Measurements from ENCODE around the gene CNOT3.

CNOT3 gene

DNA sequence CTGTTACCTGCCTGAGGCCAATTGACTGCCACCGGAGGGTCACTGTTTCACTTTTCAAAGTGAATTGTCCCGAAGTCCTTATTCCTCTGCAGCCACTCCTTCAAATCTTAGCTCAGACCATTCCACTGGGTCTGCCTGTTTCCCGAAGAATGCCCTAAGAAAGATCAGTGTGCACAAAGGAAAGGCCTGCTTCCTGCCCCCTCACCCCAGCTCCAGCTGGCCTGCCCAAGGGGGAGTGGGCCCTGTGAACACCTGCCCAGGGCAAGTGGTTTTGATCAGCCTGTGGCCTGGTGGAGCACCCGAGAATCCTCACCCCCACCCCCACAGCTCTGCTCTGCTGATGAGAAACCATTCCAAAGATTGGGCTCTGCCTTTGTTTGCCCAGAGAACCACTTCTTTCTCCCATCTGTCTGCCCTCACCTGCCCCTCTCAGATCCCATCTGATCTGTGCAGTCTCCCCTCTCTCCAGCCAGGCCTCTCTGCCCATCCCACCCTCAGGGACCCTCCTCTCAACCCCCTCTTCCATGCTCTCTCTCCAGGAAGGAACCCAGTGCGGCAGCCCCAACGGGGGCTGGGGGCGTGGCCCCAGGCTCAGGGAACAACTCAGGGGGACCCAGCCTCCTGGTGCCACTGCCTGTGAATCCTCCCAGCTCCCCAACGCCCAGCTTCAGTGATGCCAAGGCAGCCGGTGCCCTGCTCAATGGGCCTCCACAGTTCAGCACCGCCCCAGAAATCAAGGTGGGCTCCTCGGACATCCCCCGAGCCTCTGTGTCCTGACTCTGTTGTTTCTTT lies 11.7 kb downstream of the CNOT3 start:
- DNase-seq (ENCODE audit: low read depth) = no peak

GRCh38 chr19:54151362-54152035 lies 13.9 kb downstream of the CNOT3 start:
- no peak for DNase-seq (ENCODE audit: low read depth)

GRCh38 chr19:54152267-54152666 lies 14.7 kb downstream of the CNOT3 start:
- DNase-seq (ENCODE audit: low read depth) = no peak

DNA sequence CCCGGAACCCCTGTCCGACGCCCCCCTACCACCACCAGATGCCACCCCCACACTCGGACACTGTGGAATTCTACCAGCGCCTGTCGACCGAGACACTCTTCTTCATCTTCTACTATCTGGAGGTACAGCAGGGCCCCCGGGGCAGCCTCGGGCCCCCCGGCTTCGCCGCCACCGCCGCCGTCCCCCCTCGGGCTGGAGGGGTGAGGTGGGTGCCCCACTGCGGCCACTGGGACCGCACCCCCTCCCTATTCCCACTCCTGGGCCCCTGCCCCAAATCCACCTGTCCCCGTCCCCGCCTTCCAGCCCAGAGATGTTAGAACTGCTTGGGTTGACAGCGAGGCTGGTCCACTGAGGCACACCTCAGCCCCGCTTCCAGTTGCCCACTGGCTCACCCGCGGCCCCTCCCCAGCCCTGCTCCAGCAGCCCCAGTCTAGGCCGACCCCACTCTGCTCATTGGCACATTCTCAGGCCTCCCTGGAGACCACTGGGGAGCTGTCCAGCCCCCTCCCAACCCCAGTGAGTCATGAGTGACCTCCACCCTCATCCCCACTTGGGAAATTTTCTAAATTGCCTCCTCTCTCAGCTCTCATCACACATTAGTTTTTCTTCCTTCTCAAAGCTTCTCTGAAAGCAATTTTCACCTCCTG lies 15.4 kb downstream of the CNOT3 start:
- DNase-seq (ENCODE audit: low read depth) = no peak

DNA sequence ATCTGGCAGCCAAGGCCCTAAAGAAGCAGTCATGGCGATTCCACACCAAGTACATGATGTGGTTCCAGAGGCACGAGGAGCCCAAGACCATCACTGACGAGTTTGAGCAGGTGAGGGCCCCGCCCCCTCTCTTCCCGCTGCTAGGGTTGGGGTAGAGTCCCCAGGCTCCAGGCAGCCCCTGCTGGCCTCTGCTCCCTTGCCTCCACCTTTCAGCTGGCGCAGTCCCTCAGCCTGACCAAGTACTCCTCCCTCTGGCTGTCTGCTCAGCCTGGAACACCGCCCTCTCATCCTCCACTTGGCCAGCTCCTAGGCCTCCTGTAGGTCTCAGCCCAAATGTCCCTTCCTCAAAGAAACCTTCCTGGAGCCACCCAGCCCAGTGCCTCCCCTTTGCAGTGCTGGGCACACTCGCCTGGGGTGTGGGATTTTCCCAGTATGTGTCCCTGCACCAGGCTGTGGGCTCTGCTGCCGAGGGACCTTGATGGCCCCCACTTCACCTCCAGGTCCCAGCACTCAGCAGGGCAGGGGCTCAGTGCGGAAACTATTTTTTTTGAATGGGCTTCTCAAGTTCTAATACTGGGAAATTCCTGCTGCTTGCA lies 16.3 kb downstream of the CNOT3 start:
- DNase-seq (ENCODE audit: low read depth) = no peak

GRCh38 chr19:54154603-54155345 lies 17.2 kb downstream of the CNOT3 start:
- no peak for DNase-seq (ENCODE audit: low read depth)

DNA sequence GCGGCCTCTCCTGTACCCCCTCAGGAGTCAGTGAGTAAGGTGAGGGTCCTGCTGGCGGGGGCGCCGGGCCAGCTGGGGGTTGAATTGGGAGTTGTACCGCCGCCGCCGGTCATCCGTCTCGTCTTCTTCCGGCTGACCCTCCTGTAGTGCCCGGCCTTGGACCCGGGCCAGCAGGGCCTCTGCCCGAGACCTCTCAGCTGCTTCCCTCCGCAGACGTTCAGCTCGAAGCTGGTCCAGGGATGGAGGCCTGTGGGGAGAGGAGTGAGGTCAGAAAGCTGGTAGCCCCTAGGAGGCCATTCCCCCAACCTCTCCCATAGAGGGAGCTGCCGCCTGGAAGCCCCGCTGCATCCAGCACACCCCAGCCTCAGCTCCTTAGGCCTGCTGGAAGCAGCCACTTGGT lies 18.1 kb downstream of the CNOT3 start:
- no peak for DNase-seq (ENCODE audit: low read depth)

DNA sequence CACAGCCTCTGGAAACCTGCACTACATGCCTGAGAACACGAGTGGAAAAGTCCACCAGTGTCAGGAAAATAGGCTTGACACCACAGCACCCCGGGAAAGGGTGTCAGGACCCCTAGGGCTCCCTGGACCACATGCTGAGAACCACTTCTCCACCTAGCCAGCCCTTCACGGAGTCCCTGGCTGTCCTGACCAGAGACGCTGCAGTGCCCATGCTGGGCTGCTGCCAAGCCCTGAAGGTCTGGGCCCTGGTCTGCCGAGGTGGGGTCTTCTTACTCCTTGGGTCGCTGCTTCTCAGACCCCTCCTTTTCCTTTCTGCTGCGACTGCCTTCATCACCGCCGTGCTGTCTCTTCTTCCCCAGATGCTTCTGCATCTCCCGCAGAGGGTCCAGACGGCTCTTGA lies 18.9 kb downstream of the CNOT3 start:
- DNase-seq (ENCODE audit: low read depth) = no peak

DNA sequence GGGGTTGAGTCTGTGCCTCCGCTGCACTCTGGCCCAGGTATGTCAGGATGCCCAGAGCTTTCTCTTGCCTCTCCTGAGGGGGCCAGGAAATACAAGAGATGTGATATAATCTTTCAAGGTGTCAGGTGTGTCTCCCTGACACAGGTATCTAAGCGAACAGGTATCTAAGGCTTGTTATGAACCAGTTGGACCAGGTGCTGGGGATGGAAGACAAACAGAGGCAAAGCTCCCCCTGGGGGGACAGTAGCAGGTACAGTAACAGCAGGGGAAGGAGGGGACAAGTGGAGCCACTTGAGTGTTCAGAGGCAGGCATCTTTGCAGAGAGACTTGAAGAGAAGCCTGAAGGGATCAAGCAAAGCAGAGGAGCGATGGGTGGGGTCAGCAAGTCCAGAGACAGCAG lies 19.4 kb downstream of the CNOT3 start:
- DNase-seq (ENCODE audit: low read depth) = no peak

DNA sequence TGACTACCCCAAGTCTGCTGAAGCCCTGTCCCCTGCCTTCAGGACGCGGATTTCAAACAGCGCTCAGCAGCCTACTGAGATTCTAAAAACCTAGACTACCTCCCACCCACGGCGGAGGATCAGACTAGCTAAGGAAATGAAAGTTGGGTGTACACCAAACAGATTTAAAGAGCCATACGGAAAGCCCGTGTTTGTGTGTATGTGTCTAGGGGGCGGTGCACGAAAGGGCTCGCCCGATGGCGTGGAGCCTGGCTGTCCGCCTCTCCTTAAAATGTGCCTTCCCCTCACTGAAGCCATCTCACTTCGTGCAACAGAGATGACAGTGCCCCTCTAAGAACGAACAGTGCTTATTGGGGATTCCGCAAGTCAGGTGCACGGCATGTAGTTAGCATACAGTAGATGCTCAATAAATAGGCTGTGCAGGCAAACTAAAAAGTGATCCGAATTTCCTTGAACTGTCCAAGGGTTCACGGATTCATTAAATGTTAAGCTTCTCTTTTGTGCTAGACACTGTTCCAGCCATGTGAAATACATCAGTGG lies 21.3 kb downstream of the CNOT3 start:
- no peak for DNase-seq (ENCODE audit: low read depth)

GRCh38 chr19:54159352-54160181 lies 22.0 kb downstream of the CNOT3 start, which contains the start of gene LENG1:
LENG1 (minus strand) TSS chr19:54159721; CDS start chr19:54159695, 26 bp downstream.
- DNase-seq (ENCODE audit: low read depth) = peak; percentile 94

DNA sequence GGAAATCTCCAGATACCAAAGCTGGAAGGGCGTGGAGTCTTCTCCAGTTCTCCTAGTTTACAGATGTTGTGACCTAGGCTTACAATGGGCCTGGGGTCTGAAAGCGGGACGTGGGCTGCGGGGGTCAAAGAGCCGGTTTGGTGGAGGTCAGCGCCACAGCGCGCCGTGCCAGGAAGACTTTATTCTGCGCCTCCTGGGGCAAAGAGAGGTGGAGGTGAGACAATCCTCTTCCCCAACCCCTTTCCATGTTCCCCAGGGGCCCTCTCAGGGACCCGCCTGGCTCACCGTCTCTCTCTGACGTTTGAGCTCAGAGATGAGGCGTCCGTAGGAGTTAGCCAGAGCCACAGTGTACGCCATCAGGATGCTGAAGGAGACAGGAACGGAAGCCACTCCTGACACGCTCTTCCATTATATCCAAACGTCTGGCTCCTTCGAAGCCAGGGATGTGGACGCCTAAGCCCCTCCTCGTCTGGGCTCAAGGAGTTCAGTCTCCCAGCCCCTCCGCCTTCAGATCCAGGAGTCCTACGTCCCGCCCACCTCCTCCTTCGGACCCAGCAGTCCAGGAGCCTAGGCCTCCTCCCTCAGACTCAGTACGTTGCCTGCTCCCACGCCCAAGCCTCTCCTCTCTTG lies 22.7 kb downstream of the CNOT3 start:
- no peak for DNase-seq (ENCODE audit: low read depth)

DNA sequence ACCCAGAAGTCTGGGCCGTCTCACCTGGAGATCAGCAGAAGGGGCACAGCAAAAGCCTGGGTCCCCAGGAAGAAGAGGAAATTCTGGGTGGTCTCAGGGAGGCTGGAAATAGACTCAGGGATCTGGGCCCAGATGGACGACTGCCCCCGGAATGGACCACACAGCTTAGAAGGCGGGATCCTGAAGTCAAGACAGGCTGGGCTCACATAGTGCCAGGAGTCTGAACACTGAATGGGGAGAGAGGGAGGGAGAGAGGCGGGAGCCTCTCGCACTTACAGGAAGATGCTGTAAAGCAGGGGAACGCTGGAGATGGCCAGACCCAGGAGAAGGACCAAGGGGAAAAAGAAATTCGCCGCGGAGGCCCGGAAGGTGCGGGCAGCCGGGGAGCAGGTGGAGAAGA lies 23.3 kb downstream of the CNOT3 start:
- no peak for DNase-seq (ENCODE audit: low read depth)

GRCh38 chr19:54162241-54162805 lies 24.8 kb downstream of the CNOT3 start:
- peak; percentile 72 for DNase-seq (ENCODE audit: low read depth)

GRCh38 chr19:54162884-54163283 lies 25.3 kb downstream of the CNOT3 start:
- DNase-seq (ENCODE audit: low read depth) = no peak

DNA sequence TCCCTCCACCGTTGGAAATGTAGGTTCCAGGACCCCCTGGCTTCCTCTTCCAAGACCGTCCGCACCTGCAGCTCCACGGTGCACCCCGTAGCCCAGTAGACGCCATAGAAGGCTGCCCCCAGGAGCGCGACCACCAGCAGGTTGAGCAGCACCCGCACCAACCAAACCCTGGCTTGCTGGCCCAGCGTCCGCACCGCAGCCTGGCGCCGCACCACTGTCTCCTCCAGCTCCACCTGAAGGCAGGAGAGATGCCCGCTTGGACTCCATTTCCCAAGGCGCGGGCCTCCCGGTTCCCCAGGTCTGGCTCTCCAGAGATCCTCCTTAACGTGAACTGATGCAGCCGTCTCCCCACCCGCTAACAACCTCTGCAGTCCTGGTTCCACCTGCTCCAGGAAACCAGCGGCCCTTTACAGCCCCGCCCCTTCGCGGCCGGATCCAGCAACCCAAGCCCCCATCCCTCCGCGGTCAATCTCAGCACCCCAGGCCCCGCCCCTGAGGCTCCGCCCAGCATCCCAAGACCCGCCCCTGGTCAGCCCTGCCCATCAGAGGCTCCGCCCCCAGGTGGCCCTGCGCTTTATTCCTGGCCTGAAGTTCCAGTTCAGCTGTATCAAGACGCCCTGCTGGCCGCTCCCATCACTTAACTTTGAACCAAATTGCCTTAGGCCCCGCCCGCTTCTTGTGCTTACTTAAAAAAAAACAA lies 27.0 kb downstream of the CNOT3 start:
- peak; percentile 42 for DNase-seq (ENCODE audit: low read depth)

DNA sequence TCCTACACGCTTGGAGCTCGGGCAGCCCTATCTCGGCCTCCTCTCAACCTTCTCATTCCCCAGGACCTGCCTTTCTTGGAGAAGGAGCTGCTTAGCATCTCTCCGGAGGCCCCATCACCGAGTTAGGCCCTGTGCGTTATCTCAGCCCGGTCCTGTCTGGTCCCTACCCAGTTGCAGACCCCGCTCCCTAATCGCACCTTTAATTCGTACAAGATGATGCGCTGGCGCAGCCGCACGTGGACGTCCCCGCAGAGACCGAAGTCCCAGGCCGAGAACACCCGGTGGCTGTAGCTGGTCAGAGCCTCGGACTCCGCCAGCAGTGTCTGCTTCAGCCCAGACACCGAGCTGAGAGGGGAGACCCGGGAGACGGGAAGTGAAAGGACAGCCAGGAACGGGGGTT lies 27.7 kb downstream of the CNOT3 start:
- no peak for DNase-seq (ENCODE audit: low read depth)

- DNase-seq (ENCODE audit: low read depth) = peak; percentile 91
These were observed 30.8 kb downstream of the CNOT3 start for GRCh38 chr19:54168174-54168917.
